ENCODE results near the gene CRABP2. TPM values are rescaled to one million over a fixed set of nuclear protein-coding genes. Genes with fewer than 3 reads are reported as not detected.

CRABP2 gene
- total RNA-seq, 1 donor from 2014 or later, result 1.4 TPM

- Mint-ChIP-seq H3K4me3 (no peak overlapping the region), H3K9me3 (no peaks in the 10 kb centered on the region), H3K36me3 (ENCODE audit: low read depth) (no peaks in the 10 kb centered on the region), H3K27ac (no peak overlapping the region), H3K4me1 (ENCODE audit: low read depth) (peaks cover 27% of the 10 kb centered on the region), H3K27me3 (ENCODE audit: insufficient read depth) (peaks cover 8% of the 10 kb centered on the region)
- DNase-seq (ENCODE audit: low spot score), result no peak
- intact Hi-C loops (cut with micrococcal nuclease), result no loop called here
Measured at GRCh38 chr1:156664767-156665411, 40.5 kb downstream of the CRABP2 start.

- DNase-seq (ENCODE audit: low spot score), result no peak
- intact Hi-C loops (cut with micrococcal nuclease), result no loop called here
- H3K27me3 Mint-ChIP-seq (ENCODE audit: insufficient read depth), result peaks cover 8% of the 10 kb centered on the region
- no peaks in the 10 kb centered on the region for H3K9me3 Mint-ChIP-seq
- no peak overlapping the region for H3K4me3 Mint-ChIP-seq
- H3K4me1 Mint-ChIP-seq (ENCODE audit: low read depth), result peaks cover 34% of the 10 kb centered on the region
- no peak overlapping the region for H3K27ac Mint-ChIP-seq
- H3K36me3 Mint-ChIP-seq (ENCODE audit: low read depth), result no peaks in the 10 kb centered on the region
Measured at GRCh38 chr1:156664046-156664766, 41.2 kb downstream of the CRABP2 start.

- H3K9me3 Mint-ChIP-seq, result no peaks in the 10 kb centered on the region
- no peak overlapping the region for H3K27ac Mint-ChIP-seq
Measured at GRCh38 chr1:156663178-156663577, 42.2 kb downstream of the CRABP2 start.

GRCh38 chr1:156662800-156663055 lies 42.7 kb downstream of the CRABP2 start:
- Mint-ChIP-seq H3K27me3 (ENCODE audit: insufficient read depth) (peaks cover 8% of the 10 kb centered on the region), H3K4me1 (ENCODE audit: low read depth) (peaks cover 40% of the 10 kb centered on the region), H3K27ac (peak overlapping the region; percentile 8), H3K9me3 (no peaks in the 10 kb centered on the region), H3K4me3 (no peak overlapping the region), H3K36me3 (ENCODE audit: low read depth) (no peaks in the 10 kb centered on the region)
- intact Hi-C loops (cut with micrococcal nuclease), result no loop called here
- no peak for DNase-seq (ENCODE audit: low spot score)

More at GRCh38 chr1:156663178-156663577, 42.2 kb downstream of the CRABP2 start:
- H3K27me3 Mint-ChIP-seq (ENCODE audit: insufficient read depth), result peaks cover 8% of the 10 kb centered on the region
- peaks cover 36% of the 10 kb centered on the region for H3K4me1 Mint-ChIP-seq (ENCODE audit: low read depth)
- no peaks in the 10 kb centered on the region for H3K36me3 Mint-ChIP-seq (ENCODE audit: low read depth)
- intact Hi-C loops (cut with micrococcal nuclease), result no loop called here
- DNase-seq (ENCODE audit: low spot score), result no peak
- H3K4me3 Mint-ChIP-seq, result no peak overlapping the region

GRCh38 chr1:156662005-156662799 lies 43.2 kb downstream of the CRABP2 start:
- Mint-ChIP-seq H3K9me3 (no peaks in the 10 kb centered on the region), H3K4me3 (peak overlapping the region; percentile 0), H3K4me1 (ENCODE audit: low read depth) (peaks cover 45% of the 10 kb centered on the region), H3K27ac (peak overlapping the region; percentile 38), H3K27me3 (ENCODE audit: insufficient read depth) (peaks cover 14% of the 10 kb centered on the region), H3K36me3 (ENCODE audit: low read depth) (no peaks in the 10 kb centered on the region)
- intact Hi-C loops (cut with micrococcal nuclease), result no loop called here
- DNase-seq (ENCODE audit: low spot score), result no peak

GRCh38 chr1:156660752-156661112 lies 44.7 kb downstream of the CRABP2 start:
- Mint-ChIP-seq H3K4me1 (ENCODE audit: low read depth) (peaks cover 51% of the 10 kb centered on the region), H3K9me3 (no peaks in the 10 kb centered on the region), H3K27me3 (ENCODE audit: insufficient read depth) (peaks cover 22% of the 10 kb centered on the region), H3K4me3 (peak overlapping the region; percentile 86), H3K36me3 (ENCODE audit: low read depth) (no peaks in the 10 kb centered on the region), H3K27ac (peak overlapping the region; percentile 89)
- intact Hi-C loops (cut with micrococcal nuclease), result loop anchor here (1.0 to 2.0 kb wide), 4 partner anchors 18 to 106 kb away; partner anchors contain the start of genes CRABP2 and PRCC
- no peak for DNase-seq (ENCODE audit: low spot score)

- Mint-ChIP-seq H3K27ac (peak overlapping the region; percentile 89), H3K36me3 (ENCODE audit: low read depth) (no peaks in the 10 kb centered on the region), H3K27me3 (ENCODE audit: insufficient read depth) (peaks cover 25% of the 10 kb centered on the region), H3K9me3 (no peaks in the 10 kb centered on the region), H3K4me1 (ENCODE audit: low read depth) (peaks cover 51% of the 10 kb centered on the region), H3K4me3 (peak overlapping the region; percentile 86)
- intact Hi-C loops (cut with micrococcal nuclease), result loop anchor here (1.0 to 2.0 kb wide), 4 partner anchors 18 to 107 kb away; partner anchors contain the start of genes CRABP2 and PRCC
- DNase-seq (ENCODE audit: low spot score), result peak; percentile 88
Measured at GRCh38 chr1:156659988-156660751, 45.2 kb downstream of the CRABP2 start.

- peak overlapping the region; percentile 62 for H3K27ac Mint-ChIP-seq
- H3K9me3 Mint-ChIP-seq, result no peaks in the 10 kb centered on the region
- peaks cover 51% of the 10 kb centered on the region for H3K4me1 Mint-ChIP-seq (ENCODE audit: low read depth)
- H3K27me3 Mint-ChIP-seq (ENCODE audit: insufficient read depth), result peaks cover 30% of the 10 kb centered on the region
- DNase-seq (ENCODE audit: low spot score), result no peak
- H3K4me3 Mint-ChIP-seq, result peak overlapping the region; percentile 86
- intact Hi-C loops (cut with micrococcal nuclease), result no loop called here
- no peaks in the 10 kb centered on the region for H3K36me3 Mint-ChIP-seq (ENCODE audit: low read depth)
Measured at GRCh38 chr1:156659661-156659987, 45.8 kb downstream of the CRABP2 start.

GRCh38 chr1:156658945-156659574 lies 46.3 kb downstream of the CRABP2 start:
- H3K4me3 Mint-ChIP-seq, result peak overlapping the region; percentile 86
- H3K36me3 Mint-ChIP-seq (ENCODE audit: low read depth), result no peaks in the 10 kb centered on the region
- H3K9me3 Mint-ChIP-seq, result no peaks in the 10 kb centered on the region
- DNase-seq (ENCODE audit: low spot score), result no peak
- H3K27me3 Mint-ChIP-seq (ENCODE audit: insufficient read depth), result peaks cover 36% of the 10 kb centered on the region
- H3K27ac Mint-ChIP-seq, result peak overlapping the region; percentile 62
- intact Hi-C loops (cut with micrococcal nuclease), result no loop called here
- peaks cover 51% of the 10 kb centered on the region for H3K4me1 Mint-ChIP-seq (ENCODE audit: low read depth)

- Mint-ChIP-seq H3K27me3 (ENCODE audit: insufficient read depth) (peaks cover 37% of the 10 kb centered on the region), H3K36me3 (ENCODE audit: low read depth) (no peaks in the 10 kb centered on the region), H3K27ac (peak overlapping the region; percentile 7), H3K4me3 (no peak overlapping the region), H3K4me1 (ENCODE audit: low read depth) (peaks cover 50% of the 10 kb centered on the region), H3K9me3 (no peaks in the 10 kb centered on the region)
- intact Hi-C loops (cut with micrococcal nuclease), result no loop called here
- no peak for DNase-seq (ENCODE audit: low spot score)
Measured at GRCh38 chr1:156658496-156658895, 46.9 kb downstream of the CRABP2 start.

GRCh38 chr1:156657741-156658319 lies 47.6 kb downstream of the CRABP2 start:
- peaks cover 44% of the 10 kb centered on the region for H3K4me1 Mint-ChIP-seq (ENCODE audit: low read depth)
- peak overlapping the region; percentile 19 for H3K27ac Mint-ChIP-seq
- peaks cover 44% of the 10 kb centered on the region for H3K27me3 Mint-ChIP-seq (ENCODE audit: insufficient read depth)
- intact Hi-C loops (cut with micrococcal nuclease), result loop anchor here (1.0 kb wide), 1 partner anchor 32 kb away; no protein-coding TSS in a partner anchor
- H3K9me3 Mint-ChIP-seq, result no peaks in the 10 kb centered on the region
- no peak for DNase-seq (ENCODE audit: low spot score)
- no peaks in the 10 kb centered on the region for H3K36me3 Mint-ChIP-seq (ENCODE audit: low read depth)
- peak overlapping the region; percentile 70 for H3K4me3 Mint-ChIP-seq

All from activated T-helper 1 cell treated with anti-CD3 and anti-CD28 coated beads, Interleukin-12 subunit alpha, Interleukin-12 subunit beta, Interleukin-2, Interleukin-4 antibody, amounts not matched to agents 30 ng/mL and 10 ng/mL and 1 ng/mL, durations not matched to agents 14 hours and 24 hours and 36 hours (primary cell).